MV-4-11 (cell line): ENCODE data around the gene OR5B17.
"Not testable (repeated sequence)": the region's sequence is repeated elsewhere in the genome, so short reads cannot be mapped to it uniquely, and the experiment has no call there.

ENCODE experiments used
- DNase-seq: peaks from one replicate; lab custom pipeline; 2025; lab: John Stamatoyannopoulos, UW

The OR5B17 gene

DNA sequence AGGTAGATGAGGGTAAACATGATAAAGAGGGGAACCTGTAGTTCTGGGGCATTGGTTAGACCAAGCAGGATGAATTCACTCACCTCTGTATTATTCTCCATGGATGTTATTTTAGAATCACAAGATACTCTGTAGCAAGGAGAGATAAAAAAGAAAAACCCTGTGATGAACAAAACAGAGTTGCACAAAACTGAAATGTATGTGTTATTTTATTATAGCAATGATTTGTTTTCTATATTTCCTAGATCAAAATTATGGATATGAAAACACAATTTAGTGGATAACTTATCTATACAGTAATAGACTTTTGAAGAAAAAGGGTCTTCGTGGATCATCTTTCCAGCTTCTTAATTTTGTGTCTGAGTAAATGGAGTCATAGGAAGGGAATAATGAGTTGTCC lies at the start of gene OR5B17:
TSS of gene OR5B17 (minus strand) at position 101 of the 400 bp plus-strand sequence. CDS start at position 101, 0 bp downstream.
- DNase-seq: no peak

DNA sequence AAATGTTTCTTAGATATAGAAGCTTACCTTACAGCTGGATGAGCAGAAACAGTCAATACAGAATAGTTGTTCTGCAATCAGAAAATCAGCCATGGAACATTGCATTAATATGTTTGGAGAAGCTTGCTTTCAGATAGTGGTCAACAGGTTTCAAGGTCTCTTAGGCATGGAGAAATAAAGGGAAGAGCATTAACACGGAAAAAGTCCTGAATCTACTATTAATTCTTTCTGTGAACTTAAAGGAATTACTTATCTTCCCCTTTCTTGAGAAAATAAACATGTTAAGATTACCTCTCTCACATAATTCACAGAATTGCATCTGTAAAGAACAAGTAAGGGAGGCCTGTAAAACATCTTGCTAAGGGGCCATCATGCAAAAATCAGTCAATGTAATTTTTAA lies 47.9 kb upstream of the OR5B17 start, which contains the start of gene OR5B3:
TSS of gene OR5B3 (minus strand) at position 101 of the 400 bp plus-strand sequence. CDS start 3,465 bp downstream, outside the sequence.
- DNase-seq: no peak

DNA sequence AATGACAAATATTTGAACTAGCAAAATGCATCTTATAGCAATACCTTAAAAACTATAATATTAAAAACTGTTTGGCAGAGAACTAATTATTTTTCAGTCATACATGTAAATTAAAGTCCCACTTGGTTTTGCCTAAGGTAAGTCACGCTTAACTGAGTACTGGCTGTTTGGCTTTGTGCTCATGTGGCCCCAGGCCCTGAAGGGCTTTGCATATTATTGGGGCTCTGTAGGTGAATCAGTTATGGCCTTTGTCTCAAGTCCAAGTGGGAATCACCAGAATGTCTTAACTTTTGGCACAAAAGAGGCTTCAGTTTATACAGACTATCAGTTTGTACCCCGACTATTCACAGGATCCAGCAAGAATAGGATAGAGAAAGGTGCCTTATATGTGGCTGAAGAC lies 40.8 kb upstream of the OR5B17 start:
- not testable (repeated sequence) for DNase-seq

DNA sequence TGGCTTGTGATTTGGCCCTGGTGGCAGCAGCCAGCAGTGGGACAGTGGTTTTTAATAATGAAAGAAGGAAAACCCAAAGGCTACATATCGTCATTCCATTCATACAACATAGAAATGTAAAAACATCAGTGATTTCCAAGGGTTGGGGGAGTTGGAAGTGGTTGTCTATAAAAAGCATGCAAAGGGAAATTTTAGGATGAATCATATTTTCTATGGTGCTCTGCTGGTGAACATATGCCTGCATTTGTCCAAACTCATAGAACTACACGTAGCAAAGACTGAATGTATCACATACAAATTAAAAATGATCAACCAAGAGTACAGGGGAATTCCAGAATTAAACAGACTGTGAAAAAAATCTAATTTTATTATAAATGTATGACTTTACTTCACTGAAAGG lies 36.7 kb upstream of the OR5B17 start:
- DNase-seq: no peak

DNA sequence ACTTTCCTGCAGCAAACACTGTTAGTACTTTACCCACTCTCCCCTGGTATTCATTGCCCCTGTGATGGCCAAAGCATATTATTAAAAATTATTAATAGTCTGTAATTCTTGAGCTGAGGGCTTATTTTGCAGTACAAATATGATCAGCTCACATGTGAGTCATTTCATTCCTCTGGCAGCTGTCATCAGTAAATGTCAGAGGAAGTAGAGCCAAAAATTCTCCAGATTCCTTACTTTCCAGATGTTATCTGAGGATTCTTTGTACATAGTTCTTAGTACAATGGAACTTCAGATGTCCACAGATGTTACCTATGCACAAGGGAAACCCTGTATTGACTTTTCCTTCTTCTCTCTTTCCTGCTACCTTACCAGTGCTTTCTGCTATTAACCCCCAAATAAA lies 35.3 kb upstream of the OR5B17 start:
- no peak for DNase-seq

DNA sequence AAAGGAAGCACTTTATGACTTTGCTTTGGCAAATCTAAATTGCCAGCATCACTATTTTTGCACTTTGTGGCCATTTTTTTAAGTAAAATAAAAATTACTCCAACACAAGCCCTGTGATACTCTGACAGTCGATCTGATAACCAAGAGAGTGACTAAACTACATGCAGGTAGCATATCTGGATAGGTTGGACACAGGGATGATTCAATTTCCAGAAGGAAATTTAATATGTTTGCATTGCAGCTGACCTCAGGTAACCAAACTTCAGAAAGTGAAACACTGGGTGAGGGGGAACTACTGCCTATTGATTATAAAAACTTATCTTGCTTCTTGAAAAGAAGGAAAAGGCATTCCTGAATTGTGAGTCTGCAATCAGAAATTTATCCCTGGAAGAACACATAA lies 33.9 kb upstream of the OR5B17 start:
- DNase-seq: no peak

DNA sequence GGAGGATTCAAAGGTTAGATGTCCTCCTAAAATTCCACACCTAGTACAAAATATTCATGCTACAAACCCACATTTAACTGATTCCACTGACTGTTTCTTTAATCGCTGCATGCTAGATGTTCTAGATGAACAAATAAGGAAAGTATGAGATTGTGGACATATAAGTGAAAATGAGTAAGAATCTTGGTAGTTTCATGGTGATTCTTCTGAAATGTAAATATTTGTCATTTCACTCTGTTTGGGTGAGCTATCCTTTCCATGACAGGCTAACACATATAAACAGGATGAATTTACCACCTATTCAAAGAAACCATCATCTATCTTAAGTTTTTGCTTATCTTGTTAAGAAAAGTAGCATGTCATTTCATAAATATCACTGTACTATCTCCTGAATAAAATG lies 33.0 kb upstream of the OR5B17 start:
- no peak for DNase-seq

DNA sequence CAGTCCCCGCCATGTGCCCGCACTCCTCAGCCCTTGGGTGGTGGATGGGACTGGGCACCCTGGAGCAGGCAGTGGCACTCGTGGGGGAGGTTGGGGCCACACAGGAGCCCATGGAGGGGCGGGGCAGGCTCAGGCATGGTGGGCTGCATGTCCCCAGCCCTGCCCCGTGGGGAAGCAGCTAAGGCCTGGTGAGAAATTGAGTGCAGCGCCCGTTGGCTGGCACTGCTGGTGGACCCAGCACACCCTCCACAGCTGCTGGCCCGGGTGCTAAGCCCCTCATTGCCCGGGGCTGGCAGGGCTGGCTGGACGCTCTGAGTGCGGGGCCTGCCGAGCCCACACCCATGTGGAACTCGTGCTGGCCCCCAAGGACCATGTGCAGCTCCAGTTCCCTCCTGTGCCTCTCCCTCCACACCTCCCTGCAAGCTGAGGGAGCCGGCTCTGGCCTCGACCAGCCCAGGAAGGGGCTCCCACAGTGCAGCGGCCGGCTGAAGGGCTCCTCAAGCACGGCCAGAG lies 31.7 kb upstream of the OR5B17 start:
- DNase-seq: no peak

DNA sequence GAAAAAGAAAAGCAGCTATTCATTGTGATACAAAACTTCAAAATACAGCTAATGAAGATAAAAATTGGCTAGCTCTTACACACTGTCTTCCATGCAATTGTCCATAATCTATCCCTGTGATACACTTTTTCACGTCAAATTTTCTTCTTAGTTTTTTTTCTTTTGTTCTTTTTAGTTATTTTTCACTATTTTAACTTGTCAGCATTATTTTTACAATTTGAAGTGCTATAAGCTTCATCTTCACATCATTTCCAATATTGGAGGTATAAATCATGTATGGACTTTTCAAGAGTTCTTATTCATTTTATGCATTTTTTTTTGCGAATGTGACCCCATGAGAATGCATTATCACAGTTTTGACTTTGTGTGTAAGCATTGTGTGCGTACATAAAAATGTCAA lies 4.1 kb downstream of the OR5B17 start:
- DNase-seq: no peak

DNA sequence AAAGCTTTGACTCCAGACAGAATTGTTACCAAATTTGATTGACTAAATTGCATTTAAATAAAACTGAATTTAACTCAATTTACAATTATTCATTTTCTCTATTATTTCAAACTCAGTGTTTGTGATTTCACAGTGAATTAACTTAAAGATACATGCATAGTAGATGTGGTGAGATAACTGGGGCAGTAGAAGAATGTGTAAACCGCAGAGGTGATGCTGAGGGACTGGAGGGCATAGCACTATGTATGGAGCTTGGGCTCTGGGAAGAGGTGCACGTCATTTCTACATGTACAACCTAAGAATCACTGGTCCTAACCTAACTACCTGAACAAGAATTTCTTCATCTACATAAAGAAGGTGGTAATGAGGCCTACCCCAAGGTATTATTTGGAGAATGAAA lies 13.7 kb downstream of the OR5B17 start:
- no peak for DNase-seq

DNA sequence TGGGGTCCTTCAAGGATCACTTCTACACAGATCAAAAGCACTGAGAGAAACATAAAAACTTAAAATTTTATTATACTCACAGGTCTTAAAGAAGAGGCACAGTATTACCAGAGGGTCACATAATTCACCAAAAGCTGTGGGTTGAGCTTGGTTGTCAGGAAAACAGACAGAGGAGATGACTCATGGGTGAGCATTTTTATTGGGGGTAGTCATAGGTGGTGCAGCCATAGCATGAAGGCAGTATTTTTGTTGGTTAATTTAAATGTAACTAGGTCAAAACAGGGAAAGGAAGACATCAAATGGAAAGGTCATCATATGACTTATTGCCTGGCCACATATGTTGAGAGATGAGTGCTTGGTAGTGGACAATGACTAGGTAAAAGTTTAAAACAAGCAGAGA lies 24.2 kb downstream of the OR5B17 start:
- DNase-seq: no peak

DNA sequence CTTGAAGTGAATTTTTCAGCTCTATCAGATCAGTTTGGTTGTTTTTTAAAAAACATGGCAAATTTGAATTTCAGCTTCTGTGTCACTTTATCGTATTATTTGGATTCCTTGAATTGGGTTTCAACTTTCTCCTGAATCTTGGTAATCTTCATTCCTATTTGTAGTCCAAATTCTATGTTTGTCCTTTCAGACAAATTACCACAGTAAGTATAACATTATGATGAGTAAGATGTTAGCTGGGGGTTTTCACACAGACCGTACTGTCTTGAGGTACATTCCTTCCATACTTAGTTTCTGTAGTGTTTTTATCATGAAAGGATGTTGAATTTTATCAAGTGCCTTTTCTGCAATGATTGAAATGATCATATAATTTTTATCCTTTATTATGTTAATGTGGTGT lies 28.0 kb downstream of the OR5B17 start:
- DNase-seq: no peak

DNA sequence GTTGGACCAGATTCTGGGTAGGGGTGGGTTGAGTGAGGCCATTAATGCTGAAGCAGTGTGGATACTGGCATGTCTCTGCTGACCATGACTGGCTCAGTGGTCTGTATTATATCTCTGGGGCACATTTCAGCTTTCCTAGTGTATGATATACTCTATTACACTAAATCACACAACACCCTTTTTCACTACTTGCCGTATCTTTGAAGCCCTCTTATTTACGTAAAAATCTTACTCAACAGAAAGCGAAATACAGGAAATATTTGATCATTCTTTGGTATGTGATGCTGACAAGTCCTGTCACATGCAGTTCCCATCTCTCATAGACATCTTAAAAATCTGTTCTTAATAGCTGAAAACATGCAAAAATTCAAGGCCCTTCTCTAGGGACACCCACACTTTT lies 40.3 kb downstream of the OR5B17 start:
- DNase-seq: no peak

DNA sequence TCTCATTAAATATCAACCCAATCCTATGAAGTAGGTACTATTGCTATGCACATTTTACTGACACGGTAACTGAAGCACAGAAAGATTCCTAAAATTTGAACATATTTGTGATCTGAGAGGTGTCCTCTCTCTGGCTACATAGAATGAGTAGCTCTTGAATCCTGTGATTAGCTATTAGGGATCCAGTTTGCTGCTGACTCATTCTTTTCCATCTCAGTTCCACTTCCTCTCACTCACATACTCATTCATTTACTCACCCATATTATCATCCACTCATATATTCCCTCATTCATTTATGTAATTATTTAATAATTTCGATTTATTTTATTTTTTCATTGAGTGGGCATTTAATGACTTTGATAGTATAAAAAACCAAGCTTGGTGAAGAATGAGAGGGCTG lies 42.7 kb downstream of the OR5B17 start:
- DNase-seq: no peak
